ENCODE results near the gene UCK2.

DNA sequence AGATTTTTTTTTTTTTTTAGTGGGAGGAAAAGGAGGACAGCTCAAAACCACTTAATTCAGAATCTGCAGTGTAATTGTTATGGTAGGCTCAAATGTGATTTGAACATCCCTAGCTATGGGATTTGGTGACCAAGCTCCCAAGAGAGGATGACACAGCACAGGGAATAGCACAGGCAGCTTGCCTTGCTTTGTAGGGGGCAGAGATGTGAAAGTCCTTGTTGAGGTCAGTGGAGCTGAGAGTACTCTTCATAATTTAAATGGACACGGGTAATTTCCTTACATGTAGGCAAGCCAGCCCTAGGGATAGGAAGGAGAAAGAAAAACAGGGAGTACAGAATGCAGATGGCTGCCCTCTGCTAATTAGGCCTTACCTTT, 3.2 kb upstream of the UCK2 start:
- no peak for TF ChIP-seq POLR2A (IDR thresholded peaks at IDR 0.05; ENCODE audit: borderline replicate concordance, extremely low read depth, insufficient read depth, insufficient read length)
- TF ChIP-seq, protein P1, sequence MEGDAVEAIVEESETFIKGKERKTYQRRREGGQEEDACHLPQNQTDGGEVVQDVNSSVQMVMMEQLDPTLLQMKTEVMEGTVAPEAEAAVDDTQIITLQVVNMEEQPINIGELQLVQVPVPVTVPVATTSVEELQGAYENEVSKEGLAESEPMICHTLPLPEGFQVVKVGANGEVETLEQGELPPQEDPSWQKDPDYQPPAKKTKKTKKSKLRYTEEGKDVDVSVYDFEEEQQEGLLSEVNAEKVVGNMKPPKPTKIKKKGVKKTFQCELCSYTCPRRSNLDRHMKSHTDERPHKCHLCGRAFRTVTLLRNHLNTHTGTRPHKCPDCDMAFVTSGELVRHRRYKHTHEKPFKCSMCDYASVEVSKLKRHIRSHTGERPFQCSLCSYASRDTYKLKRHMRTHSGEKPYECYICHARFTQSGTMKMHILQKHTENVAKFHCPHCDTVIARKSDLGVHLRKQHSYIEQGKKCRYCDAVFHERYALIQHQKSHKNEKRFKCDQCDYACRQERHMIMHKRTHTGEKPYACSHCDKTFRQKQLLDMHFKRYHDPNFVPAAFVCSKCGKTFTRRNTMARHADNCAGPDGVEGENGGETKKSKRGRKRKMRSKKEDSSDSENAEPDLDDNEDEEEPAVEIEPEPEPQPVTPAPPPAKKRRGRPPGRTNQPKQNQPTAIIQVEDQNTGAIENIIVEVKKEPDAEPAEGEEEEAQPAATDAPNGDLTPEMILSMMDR (IDR thresholded peaks at IDR 0.05 in 2 of 3, conservative IDR thresholded peaks at IDR 0.05 in 1 of 3; ENCODE audit: borderline replicate concordance in 1 of 3, insufficient read depth in 1 of 3, low read depth in 2 of 3, low read length in 2 of 3): no peak
- TF ChIP-seq EZH2 (IDR thresholded peaks at IDR 0.05): no peak
- TF ChIP-seq CEBPB (IDR thresholded peaks at IDR 0.05; ENCODE audit: low read depth): no peak
- TF ChIP-seq POLR2AphosphoS5 (IDR thresholded peaks at IDR 0.05; ENCODE audit: low read depth, low read length): no peak
- TF ChIP-seq, protein P2, sequence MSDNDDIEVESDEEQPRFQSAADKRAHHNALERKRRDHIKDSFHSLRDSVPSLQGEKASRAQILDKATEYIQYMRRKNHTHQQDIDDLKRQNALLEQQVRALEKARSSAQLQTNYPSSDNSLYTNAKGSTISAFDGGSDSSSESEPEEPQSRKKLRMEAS (IDR thresholded peaks at IDR 0.05): no peak
- TF ChIP-seq SIN3A (IDR thresholded peaks at IDR 0.05; ENCODE audit: low read depth): no peak
- no peak for TF ChIP-seq YY1 (IDR thresholded peaks at IDR 0.05; ENCODE audit: extremely low read depth, insufficient replicate concordance, low read depth, low read length)
- no peak for TF ChIP-seq TCF7L2 (IDR thresholded peaks at IDR 0.05; ENCODE audit: borderline replicate concordance, extremely low read depth, insufficient read depth, insufficient read length)

Data from HCT116 (cell line).